Cardiac septum (tissue), 1 donor: ENCODE data around the gene TTC34. TPM values are rescaled to one million over a fixed set of nuclear protein-coding genes. Genes with fewer than 3 reads are reported as not detected.
"Not testable (repeated sequence)": the region's sequence is repeated elsewhere in the genome, so short reads cannot be mapped to it uniquely, and the experiment has no call there.

Experiments
- DNase-seq: peaks from one replicate; pipeline ENCODE4 v3.0.0-alpha.2; 2020; ENCODE audit warnings: low spot score
- intact Hi-C: fragments of 100-400 bp; cut with DNase I; formaldehyde crosslinking; loops from one replicate; pipeline ENCODE4 v1.14.0; 2022
- total RNA-seq: library from RNA; stranded (reverse); fragmentation: NEBNext Ultra II Directional; extraction: Animal tissue kit (Norgen Biotek cat#: 25700); gene quantifications from one replicate; pipeline ENCODE4 v1.2.1, GENCODE V29; 2021
- donor health status: DM: no; HTN: no; CAD: no.

TTC34 gene
- total RNA-seq, 1 donor from 2014 or later = 0.35 TPM

DNA sequence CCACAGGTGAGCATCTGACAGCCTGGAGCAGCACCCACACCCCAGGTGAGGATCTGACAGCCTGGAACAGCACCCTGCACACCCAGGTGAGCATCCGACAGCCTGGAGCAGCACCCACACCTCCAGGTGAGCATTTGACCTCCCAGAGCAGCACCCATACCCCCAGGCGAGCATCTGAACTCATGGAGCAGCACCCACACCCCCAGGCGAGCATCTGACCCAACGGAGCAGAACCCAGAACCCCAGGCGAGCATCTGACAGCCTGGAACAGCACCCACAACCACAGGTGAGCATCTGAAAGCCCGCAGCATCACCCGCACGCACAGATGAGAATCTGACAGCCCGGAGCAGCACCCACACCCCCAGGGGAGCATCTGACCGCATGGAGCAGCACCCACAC, 111.3 kb downstream of the TTC34 start:
- DNase-seq, intact Hi-C loops: not testable (repeated sequence)

DNA sequence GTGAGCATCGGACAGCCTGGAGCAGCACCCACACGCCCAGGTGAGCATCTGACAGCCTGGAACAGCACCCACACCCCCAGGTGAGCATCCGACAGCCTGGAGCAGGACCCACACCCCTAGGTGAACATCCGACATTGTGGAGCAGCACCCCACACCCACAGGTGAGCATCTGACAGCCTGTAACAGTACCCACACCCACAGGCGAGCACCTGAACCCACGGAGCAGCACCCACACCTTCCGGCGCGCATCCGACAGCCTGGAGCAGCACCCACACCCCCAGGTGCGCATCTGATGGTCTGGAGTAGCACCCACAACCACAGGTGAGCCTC, 113.2 kb downstream of the TTC34 start:
- DNase-seq, intact Hi-C loops: not testable (repeated sequence)

DNA sequence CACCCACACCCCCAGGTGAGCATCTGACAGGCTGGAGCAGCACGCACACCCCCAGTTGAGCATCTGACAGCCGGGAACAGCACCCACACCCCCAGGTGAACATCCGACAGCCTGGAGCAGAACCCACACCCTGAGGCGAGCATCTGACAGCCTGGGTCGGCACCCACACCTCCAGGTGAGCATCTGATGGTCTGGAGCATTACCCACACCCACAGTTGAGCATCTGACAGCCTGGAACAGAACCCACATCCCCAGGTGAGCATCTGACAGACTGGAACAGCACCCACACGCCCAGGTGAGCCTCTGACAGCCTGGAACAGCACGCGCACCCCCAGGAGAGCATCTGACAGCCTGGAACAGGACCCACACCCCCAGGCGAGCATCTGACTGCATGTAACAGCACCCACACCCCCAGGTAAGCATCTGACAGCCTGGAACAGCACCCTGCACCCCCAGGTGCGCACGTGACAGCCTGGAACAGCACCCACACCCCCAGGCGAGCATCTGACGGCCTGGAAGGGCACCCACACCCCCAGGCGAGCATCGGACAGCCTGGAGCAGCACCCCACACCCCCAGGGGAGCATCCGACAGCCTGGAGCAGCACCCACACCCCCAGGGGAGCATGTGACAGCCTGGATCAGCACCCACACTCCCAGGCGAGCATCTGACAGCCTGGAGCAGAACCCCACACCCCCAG, 113.7 kb downstream of the TTC34 start:
- intact Hi-C loops = not testable (repeated sequence)
- peak; percentile 87 for DNase-seq

DNA sequence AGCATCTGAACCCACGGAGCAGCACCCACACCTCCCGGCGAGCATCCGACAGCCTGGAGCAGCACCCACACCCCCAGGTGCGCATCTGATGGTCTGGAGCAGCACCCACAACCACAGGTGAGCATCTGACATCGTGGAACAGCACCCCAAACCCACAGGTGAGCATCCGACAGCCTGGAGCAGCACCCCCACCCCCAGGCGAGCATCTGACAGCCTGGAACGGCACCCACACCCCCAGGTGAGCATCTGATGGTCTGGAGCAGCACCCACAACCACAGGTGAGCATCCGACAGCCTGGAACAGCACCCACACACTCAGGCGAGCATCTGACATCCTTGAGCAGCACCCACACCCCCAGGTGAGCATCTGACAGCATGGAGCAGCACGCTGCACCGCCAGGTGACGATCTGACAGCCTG, 114.3 kb downstream of the TTC34 start:
- intact Hi-C loops = not testable (repeated sequence)
- peak; percentile 75 for DNase-seq

DNA sequence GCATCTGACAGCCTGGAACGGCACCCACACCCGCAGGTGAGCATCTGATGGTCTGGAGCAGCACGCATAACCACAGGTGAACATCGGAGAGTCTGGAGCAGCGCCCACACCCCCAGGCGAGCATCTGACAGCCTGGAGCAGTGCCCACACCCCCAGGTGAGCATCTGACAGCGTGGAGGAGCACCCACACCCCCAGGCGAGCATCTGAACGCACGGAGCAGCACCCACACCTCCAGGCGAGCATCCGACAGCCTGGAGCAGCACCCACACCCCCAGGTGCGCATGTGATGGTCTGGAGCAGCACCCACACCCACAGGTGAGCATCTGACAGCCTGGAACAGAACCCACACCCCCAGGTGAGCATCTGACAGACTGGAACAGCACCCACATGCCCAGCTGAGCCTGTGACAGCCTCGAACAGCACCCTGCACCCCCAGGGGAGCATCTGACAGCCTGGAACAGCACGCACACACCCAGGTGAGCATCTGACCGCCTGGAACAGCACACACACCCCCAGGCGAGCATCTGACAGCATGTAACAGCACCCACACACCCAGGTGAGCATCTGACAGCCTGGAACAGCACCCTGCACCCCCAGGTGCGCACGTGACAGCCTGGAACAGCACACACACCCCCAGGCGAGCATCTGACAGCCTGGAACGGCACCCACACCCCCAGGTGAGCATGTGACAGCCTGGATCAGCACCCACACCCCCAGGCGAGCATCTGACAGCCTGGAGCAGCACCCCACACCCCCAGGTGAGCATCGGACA, 115.2 kb downstream of the TTC34 start:
- intact Hi-C loops, DNase-seq: not testable (repeated sequence)

DNA sequence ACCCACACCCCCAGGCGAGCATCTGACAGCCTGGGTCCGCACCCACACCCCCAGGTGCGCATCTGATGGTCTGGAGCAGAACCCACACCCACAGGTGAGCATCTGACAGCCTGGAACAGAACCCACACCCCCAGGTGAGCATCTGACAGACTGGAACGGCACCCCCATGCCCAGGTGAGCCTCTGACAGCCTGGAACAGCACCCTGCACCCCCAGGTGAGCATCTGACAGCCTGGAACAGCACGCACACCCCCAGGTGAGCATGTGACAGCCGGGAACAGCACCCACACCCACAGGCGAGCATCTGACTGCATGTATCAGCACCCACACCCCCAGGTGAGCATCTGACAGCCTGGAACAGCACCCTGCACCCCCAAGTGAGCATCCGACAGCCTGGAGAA, 115.8 kb downstream of the TTC34 start:
- intact Hi-C loops, DNase-seq: not testable (repeated sequence)

DNA sequence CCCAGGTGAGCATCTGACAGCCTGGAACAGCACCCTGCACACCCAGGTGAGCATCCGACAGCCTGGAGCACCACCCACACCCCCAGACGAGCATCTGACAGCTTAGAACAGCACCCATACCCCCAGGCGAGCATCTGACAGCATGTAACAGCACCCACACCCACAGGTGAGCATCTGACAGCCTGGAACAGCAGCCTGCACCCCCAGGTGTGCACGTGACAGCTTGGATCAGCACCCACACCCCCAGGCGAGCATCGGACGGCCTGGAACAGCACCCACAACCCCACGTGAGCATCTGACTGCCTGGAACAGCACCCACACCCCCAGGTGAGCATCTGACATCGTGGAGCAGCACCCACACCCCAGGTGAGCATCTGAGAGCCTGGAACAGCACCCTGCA, 116.6 kb downstream of the TTC34 start:
- intact Hi-C loops, DNase-seq: not testable (repeated sequence)

DNA sequence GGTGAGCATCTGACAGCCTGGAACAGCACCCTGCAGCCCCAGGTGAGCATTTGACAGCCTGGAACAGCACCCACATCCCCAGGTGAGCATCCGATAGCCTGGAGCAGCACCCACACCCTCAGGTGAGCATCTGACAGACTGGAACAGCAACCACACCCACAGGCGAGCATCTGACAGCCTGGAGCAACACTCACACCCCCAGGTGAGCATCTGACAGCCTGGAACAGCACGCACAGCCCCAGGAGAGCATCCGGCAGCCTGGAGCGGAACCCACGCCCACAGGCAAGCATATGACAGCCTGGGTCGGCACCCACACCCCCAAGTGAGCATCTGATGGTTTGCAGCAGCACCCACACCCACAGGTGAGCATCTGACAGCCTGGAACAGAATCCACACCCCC, 117.5 kb downstream of the TTC34 start:
- intact Hi-C loops = not testable (repeated sequence)

DNA sequence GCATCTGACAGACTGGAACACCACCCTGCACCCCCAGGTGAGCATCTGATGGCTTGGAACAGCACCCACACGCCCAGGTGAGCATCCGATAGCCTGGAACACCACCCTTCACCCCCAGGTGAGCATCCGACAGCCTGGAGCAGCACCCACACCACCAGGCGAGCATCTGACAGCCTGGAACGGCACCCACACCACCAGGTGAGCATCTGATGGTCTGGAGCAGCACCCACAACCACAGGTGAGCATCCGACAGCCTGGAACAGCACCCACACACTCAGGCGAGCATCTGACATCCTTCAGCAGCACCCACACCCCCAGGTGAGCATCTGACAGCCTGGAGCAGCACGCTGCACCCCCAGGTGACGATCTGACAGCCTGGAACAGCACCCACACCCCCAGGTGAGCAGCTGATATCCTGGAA, 118.2 kb downstream of the TTC34 start:
- peak; percentile 75 for DNase-seq
- intact Hi-C loops = not testable (repeated sequence)

More for the DNA sequence above, 117.5 kb downstream of the TTC34 start:
- peak; percentile 92 for DNase-seq

DNA sequence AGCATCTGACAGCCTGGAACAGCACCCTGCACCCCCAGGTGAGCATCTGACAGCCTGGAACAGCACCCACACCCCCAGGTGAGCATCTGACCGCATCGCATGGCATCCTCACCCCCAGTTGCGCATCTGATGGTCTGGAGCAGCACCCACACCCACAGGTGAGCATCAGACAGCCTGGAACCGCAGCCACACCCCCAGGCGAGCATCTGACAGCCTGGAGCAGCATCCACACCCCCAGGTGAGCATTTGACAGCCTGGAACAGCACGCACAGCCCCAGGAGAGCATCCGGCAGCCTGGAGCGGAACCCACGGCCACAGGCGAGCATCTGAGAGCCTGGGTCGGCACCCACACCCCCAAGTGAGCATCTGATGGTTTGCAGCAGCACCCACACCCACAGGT, 118.6 kb downstream of the TTC34 start:
- intact Hi-C loops, DNase-seq: not testable (repeated sequence)

DNA sequence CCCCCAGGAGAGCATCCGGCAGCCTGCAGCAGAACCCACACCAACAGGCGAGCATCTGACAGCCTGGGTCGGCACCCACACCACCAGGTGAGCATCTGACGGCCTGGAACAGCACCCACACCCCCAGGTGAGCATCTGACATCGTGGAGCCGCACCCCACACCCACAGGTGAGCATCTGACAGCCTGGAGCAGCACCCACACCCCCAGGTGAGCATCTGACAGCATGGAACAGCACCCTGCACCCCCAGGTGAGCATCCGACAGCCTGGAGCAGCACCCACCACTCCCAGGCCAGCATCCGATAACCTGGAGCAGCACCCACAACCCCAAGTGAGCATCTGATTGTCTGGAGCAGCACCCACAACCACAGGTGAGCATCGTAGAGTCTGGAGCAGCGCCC, 124.8 kb downstream of the TTC34 start:
- DNase-seq, intact Hi-C loops: not testable (repeated sequence)

DNA sequence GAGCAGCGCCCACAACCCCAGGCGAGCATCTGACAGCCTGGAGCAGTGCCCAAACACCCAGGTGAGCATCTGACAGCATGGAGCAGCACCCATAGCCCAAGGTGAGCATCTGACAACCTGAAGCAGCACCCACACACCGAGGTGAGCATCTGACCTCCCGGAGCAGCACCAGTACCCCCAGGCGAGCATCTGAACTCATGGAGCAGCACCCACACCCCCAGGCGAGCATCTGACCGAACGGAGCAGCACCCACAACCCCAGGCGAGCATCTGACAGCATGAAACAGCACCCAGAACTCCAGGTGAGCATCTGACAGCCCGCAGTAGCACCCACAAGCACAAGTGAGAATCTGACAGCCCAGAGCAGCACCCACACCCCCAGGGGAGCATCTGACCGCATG, 129.8 kb downstream of the TTC34 start:
- intact Hi-C loops = not testable (repeated sequence)
- DNase-seq = peak; percentile 72

DNA sequence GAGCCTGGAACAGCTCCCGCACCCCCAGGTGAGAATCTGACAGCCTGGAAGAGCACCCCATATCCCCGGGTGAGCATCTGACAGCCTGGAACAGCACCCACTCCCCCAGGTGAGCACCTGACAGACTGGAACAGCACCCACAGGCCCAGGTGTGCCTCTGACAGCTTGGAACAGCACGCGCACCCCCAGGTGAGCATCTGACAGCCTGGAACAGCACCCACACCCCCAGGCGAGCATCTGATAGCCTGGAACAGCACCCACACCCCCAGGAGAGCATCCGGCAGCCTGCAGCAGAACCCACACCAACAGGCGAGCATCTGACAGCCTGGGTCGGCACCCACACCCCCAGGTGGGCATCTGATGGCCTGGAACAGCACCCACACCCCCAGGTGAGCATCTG, 141.7 kb downstream of the TTC34 start:
- intact Hi-C loops = not testable (repeated sequence)

DNA sequence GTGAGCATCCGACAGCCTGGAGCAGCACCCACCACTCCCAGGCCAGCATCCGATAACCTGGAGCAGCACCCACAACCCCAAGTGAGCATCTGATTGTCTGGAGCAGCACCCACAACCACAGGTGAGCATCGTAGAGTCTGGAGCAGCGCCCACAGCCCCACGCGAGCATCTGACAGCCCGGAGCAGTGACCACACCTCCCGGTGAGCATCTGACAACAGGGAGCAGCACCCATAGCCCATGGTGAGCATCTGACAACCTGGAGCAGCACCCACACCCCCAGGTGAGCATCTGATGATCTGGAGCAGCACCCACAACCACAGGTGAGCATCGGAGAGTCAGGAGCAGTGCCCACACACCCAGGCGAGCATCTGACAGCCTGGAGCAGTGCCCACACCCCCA, 143.6 kb downstream of the TTC34 start:
- peak; percentile 71 for DNase-seq
- intact Hi-C loops = not testable (repeated sequence)

More for the DNA sequence above, 141.7 kb downstream of the TTC34 start:
- peak; percentile 77 for DNase-seq

DNA sequence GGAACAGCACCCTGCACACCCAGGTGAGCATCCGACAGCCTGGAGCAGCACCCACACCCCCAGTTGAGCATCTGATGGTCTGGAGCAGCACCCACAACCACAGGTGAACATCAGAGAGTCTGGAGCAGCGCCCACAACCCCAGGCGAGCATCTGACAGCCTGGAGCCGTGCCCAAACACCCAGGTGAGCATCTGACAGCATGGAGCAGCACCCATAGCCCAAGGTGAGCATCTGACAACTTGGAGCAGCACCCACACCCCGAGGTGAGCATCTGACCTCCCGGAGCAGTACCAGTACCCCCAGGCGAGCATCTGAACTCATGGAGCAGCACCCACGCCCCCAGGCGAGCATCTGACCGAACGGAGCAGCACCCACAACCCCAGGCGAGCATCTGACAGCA, 144.4 kb downstream of the TTC34 start:
- intact Hi-C loops = not testable (repeated sequence)
- peak; percentile 79 for DNase-seq

DNA sequence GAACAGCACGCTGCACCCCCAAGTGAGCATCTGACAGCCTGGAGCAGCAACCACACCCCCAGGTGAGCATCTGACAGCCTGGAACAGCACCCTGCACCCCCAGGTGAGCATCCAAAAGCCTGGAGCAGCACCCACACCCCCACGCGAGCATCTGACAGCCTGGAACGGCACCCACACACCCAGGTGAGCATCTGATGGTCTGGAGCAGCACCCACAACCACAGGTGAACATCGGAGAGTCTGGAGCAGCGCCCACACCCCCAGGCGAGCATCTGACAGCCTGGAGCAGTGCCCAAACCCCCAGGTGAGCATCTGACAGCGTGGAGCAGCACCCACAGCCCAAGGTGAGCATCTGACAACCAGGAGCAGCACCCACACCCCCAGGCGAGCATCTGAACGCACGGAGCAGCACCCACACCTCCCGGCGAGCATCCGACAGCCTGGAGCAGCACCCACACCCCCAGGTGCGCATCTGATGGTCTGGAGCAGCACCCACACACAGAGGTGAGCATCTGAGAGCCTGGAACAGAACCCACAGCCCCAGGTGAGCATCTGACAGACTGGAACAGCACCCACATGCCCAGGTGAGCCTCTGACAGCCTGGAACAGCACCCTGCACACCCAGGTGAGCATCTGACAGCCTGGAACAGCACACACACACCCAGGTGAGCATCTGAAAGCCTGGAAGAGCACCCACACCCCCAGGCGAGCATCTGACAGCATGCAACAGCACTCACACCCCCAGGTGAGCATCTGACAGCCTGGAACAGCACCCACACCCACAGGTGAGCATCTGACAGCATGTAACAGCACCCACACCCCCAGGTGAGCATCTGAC, 145.7 kb downstream of the TTC34 start:
- intact Hi-C loops = not testable (repeated sequence)
- peak; percentile 76 for DNase-seq

DNA sequence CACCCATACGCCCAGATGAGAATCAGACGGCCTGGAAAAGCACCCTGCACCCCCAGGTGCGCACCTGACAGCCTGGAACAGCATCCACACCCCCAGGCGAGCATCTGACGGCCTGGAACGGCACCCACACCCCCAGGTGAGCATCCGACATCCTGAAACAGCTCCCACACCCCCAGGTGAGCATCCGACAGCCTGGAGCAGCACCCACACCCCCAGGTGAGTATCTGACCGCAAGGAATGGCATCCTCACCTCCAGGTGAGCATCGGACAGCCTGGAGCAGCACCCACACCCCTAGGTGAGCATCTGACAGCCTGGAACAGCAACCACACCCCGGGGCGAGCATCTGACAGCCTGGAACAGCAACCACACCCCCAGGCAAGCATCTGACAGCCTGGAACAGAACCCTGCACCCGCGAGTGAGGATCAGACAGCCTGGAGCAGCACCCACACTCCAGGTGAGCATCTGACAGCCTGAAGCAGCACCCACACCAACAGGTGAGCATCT, 147.0 kb downstream of the TTC34 start:
- peak; percentile 79 for DNase-seq
- intact Hi-C loops = not testable (repeated sequence)

DNA sequence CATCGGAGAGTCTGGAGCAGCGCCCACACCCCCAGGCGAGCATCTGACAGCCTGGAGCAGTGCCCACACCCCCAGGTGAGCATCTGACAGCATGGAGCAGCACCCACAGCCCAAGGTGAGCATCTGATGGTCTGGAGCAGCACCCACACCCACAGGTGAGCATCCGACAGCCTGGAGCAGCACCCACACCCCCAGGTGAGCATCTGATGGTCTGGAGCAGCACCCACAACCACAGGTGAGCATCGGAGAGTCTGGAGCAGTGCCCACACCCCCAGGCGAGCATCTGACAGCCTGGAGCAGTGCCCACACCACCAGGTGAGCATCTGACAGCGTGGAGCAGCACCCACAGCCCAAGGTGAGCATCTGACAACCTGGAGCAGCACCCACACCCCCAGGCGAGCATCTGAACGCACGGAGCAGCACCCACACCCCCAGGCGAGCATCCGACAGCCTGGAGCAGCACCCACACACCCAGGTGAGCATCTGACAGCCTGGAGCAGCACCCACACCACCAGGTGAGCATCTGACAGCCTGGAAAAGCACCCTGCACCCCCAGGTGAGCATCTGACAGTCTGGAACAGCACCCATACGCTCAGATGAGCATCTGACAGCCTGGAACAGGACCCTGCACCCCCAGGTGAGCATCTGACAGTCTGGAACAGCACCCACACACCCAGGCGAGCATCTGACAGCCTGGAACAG, 147.6 kb downstream of the TTC34 start:
- DNase-seq = peak; percentile 90
- intact Hi-C loops = not testable (repeated sequence)

DNA sequence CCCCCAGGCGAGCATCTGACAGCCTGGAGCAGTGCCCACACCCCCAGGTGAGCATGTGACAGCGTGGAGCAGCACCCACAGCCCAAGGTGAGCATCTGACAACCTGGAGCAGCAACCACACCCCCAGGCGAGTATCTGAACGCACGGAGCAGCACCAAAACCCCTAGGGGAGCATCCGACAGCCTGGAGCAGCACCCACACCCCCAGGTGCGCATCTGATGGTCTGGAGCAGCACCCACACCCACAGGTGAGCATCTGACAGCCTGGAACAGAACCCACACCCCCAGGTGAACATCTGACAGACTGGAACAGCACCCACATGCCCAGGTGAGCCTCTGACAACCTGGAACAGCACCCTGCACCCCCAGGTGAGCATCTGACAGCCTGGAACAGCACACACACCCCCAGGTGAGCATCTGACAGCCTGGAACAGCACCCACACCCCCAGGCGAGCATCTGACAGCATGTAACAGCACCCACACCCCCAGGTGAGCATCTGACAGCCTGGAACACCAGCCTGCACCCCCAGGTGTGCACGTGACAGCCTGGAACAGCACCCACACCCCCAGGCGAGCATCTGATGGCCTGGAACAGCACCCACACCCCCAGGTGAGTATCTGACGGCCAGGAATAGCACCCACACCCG, 148.4 kb downstream of the TTC34 start:
- intact Hi-C loops = not testable (repeated sequence)
- peak; percentile 79 for DNase-seq
